ENCODE measurements around the gene ARF3.

- peak; percentile 84 for TF ChIP-seq CTCF (conservative IDR thresholded peaks at IDR 0.05; ENCODE audit: low read length)
- TF ChIP-seq EZH2phosphoT487 (IDR thresholded peaks at IDR 0.05; ENCODE audit: borderline replicate concordance), result no peak
These were observed 32.5 kb downstream of the ARF3 start for GRCh38 chr12:48924617-48925303.
